IMR-90 (cell line): ENCODE results near the gene DUSP14. TPM values are rescaled to one million over a fixed set of nuclear protein-coding genes. Genes with fewer than 3 reads are reported as not detected.

Experiments
- ATAC-seq: fragments of 200-7000 bp; cut with Tn5 transposase; 2 replicates; pipeline ENCODE4 v1.9.1; 2020; ENCODE audit warnings: low read depth, mild to moderate bottlenecking, moderate library complexity
- BruUV-seq: library from RNA; stranded (reverse); fragments of 400-500 nt; replicated peaks from 2 replicates; lab custom pipeline; 2021; lab: Mats Ljungman, UMichigan
- CTCF ChIA-PET: fragments of 300-600 bp; formaldehyde crosslinking; extraction: SDS; loops from one replicate; lab custom pipeline; 2021; ENCODE audit warnings: antibody characterized with exemption; lab: Yijun Ruan, JAX
- POLR2A ChIA-PET: fragments of 300-600 bp; sonication (Branson Sonifier 250); formaldehyde crosslinking; loops from one replicate; lab custom pipeline; 2022; ENCODE audit warnings: antibody characterized with exemption; ENCODE audit not compliant: unreplicated experiment; lab: Charles Lee
- DNase-seq: peaks from one replicate; pipeline ENCODE4 v3.0.0; 2013
- H2AFZ ChIP-seq: replicated peaks from 2 replicates; pipeline ENCODE3; 2013; ENCODE audit warnings: low read length, mild to moderate bottlenecking; ENCODE audit not compliant: poor library complexity
- H2AK5ac ChIP-seq: 2 replicates; pipeline ENCODE4 v1.6.1; 2013; ENCODE audit warnings: low read depth, low read length, inconsistent platforms
- H2AK9ac ChIP-seq: replicated peaks from 2 replicates; pipeline ENCODE3; 2013; ENCODE audit warnings: mild to moderate bottlenecking, low read depth, low read length, moderate library complexity; ENCODE audit not compliant: poor library complexity
- H2BK120ac ChIP-seq: 2 replicates; pipeline ENCODE4 v1.6.1; 2013; ENCODE audit warnings: low read depth, low read length, inconsistent platforms
- H2BK15ac ChIP-seq: 3 replicates; pipeline ENCODE4 v1.6.1; 2013; ENCODE audit warnings: low read depth, low read length, inconsistent platforms
- H2BK20ac ChIP-seq: 2 replicates; pipeline ENCODE4 v1.6.1; 2013; ENCODE audit warnings: low read depth, mild to moderate bottlenecking, inconsistent platforms, low read length, moderate library complexity
- H2BK5ac ChIP-seq: 2 replicates; pipeline ENCODE4 v1.6.1; 2013; ENCODE audit warnings: mild to moderate bottlenecking, low read depth, low read length, inconsistent platforms; ENCODE audit not compliant: poor library complexity, severe bottlenecking
- H3K14ac ChIP-seq: replicated peaks from 2 replicates; pipeline ENCODE4 v1.6.1; 2013; ENCODE audit warnings: low read depth, low read length, inconsistent platforms
- H3K18ac ChIP-seq: 2 replicates; pipeline ENCODE4 v1.6.1; 2013; ENCODE audit warnings: low read depth, low read length, control low read depth
- H3K23ac ChIP-seq: 2 replicates; pipeline ENCODE4 v1.6.1; 2013; ENCODE audit warnings: low read depth, low read length, inconsistent platforms
- H3K27ac ChIP-seq: 2 replicates; pipeline ENCODE4 v1.5.1; 2013; ENCODE audit warnings: mild to moderate bottlenecking, control low read depth, low read length; ENCODE audit not compliant: insufficient read depth
- H3K27me3 ChIP-seq: 2 replicates; pipeline ENCODE4 v1.6.1; 2013; ENCODE audit warnings: low read length; ENCODE audit not compliant: control insufficient read depth, insufficient read depth
- H3K36me3 ChIP-seq: 2 replicates; pipeline ENCODE4 v1.6.1; 2013; ENCODE audit warnings: low read length, mixed read lengths; ENCODE audit not compliant: control insufficient read depth, insufficient read depth
- H3K4ac ChIP-seq: 2 replicates; pipeline ENCODE4 v1.6.1; 2013; ENCODE audit warnings: low read depth, low read length, inconsistent platforms
- H3K4me1 ChIP-seq: 2 replicates; pipeline ENCODE4 v1.6.1; 2013; ENCODE audit warnings: low read length, mixed read lengths; ENCODE audit not compliant: control insufficient read depth, insufficient read depth
- H3K4me2 ChIP-seq: 2 replicates; pipeline ENCODE4 v1.6.1; 2013; ENCODE audit warnings: low read depth, mild to moderate bottlenecking, control low read depth, low read length, moderate library complexity
- H3K4me3 ChIP-seq: 2 replicates; pipeline ENCODE4 v1.5.1; 2013; ENCODE audit warnings: low read depth, mild to moderate bottlenecking, control low read depth, low read length, moderate library complexity; ENCODE audit not compliant: insufficient read depth
- H3K56ac ChIP-seq: 2 replicates; pipeline ENCODE4 v1.6.1; 2013; ENCODE audit warnings: low read length, inconsistent platforms; ENCODE audit not compliant: insufficient read depth; ENCODE audit errors: extremely low read depth
- H3K79me1 ChIP-seq, 2 experiments: 2 replicates each; pipeline ENCODE4 v1.6.1; 2013; ENCODE audit warnings: low read length in 2 of 2, inconsistent platforms in 1 of 2, low read depth in 1 of 2
- H3K9ac ChIP-seq: 2 replicates; pipeline ENCODE4 v1.6.1; 2013; ENCODE audit warnings: low read depth, low read length, control low read depth
- H3K9me1 ChIP-seq: 2 replicates; pipeline ENCODE4 v1.6.1; 2013; ENCODE audit warnings: low read length, inconsistent platforms; ENCODE audit not compliant: insufficient read depth
- H3K9me3 ChIP-seq: 2 replicates; pipeline ENCODE4 v1.6.1; 2013; ENCODE audit warnings: low read length; ENCODE audit not compliant: control insufficient read depth, insufficient read depth
- H4K20me1 ChIP-seq: 2 replicates; pipeline ENCODE4 v1.6.1; 2013; ENCODE audit warnings: low read length, inconsistent platforms; ENCODE audit not compliant: insufficient read depth
- H4K5ac ChIP-seq: 2 replicates; pipeline ENCODE4 v1.6.1; 2013; ENCODE audit warnings: mild to moderate bottlenecking, low read depth, low read length, control low read depth
- H4K8ac ChIP-seq, 2 experiments: 2 replicates each; pipeline ENCODE4 v1.6.1; 2013; ENCODE audit warnings: low read depth in 2 of 2, low read length in 2 of 2, control low read depth in 1 of 2, inconsistent platforms in 1 of 2
- H4K91ac ChIP-seq: 2 replicates; pipeline ENCODE4 v1.6.1; 2013; ENCODE audit warnings: low read depth, low read length, inconsistent platforms; ENCODE audit not compliant: insufficient read depth
- CHD1 ChIP-seq: IDR thresholded peaks from 2 replicates; pipeline ENCODE4 v1.6.1; 2012; ENCODE audit warnings: low read depth, low read length, improper control_type of control experiment
- MAFK ChIP-seq: IDR thresholded peaks from 2 replicates; pipeline ENCODE4 v1.6.1; 2012; ENCODE audit warnings: low read depth, low read length, improper control_type of control experiment
- dilution Hi-C: fragments of 300-500 bp; cut with HindIII; formaldehyde crosslinking; loops from one replicate; pipeline ENCODE4 v1.14.3; 2018; ENCODE audit warnings: low sequenced_read_pairs; ENCODE audit not compliant: unreplicated experiment
- in situ Hi-C: fragments of 300-500 bp; cut with MboI; formaldehyde crosslinking; loops from 3 replicates; pipeline ENCODE4 v1.14.3; 2019; ENCODE audit warnings: low sequenced_read_pairs, inconsistent platforms, mixed read lengths
- intact Hi-C: fragments of 100-400 bp; cut with micrococcal nuclease; formaldehyde crosslinking; loops from 2 replicates; pipeline ENCODE4 v1.10.0; 2022
- polyA plus RNA-seq, 3 experiments: library from polyadenylated mRNA; depleted of rRNA; stranded (reverse); fragments of >200 nt; gene quantifications; 2 replicates each; pipeline ENCODE4 v1.2.3, GENCODE V29; 2012; ENCODE audit warnings: low replicate concordance in 1 of 3
- total RNA-seq: library from RNA; depleted of rRNA; stranded (reverse); fragments of >200 nt; gene quantifications from 2 replicates; pipeline ENCODE4 v1.2.3, GENCODE V29; 2012

Gene DUSP14
- total and polyA plus RNA-seq, 2 of the 4 experiments (the other 2 are of a cell fraction) = 97.5 to 127 TPM

DNA sequence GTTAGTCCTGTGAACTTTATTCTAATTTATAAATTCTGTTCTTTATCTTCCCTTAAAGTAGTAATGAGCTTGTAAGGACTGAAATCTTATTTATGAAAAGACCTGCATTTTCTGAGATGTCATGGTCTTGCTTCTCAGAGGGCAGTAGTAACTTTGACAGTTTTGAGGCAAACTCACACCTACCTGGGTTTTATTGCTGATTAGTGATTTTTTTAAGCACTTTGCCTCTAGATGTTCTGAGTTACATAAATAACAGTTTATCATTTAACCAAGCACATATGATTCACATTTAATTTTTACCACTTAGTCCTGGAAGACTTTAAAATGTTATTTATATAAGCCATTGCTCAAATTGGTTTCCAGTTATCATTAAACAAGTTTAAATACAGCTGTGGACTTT is 10.7 kb downstream of the DUSP14 start:
- no peak overlapping the region for H2AFZ ChIP-seq
- H4K5ac ChIP-seq = no peak overlapping the region
- H3K9me3 ChIP-seq = no peaks in the 10 kb centered on the region
- no peak overlapping the region for H3K9ac ChIP-seq
- no peak overlapping the region for H4K8ac ChIP-seq
- H3K9me1 ChIP-seq = peaks cover 29% of the 10 kb centered on the region
- dilution Hi-C loops = no loop called here
- no peak overlapping the region for H3K4ac ChIP-seq
- in situ Hi-C loops = no loop called here
- H3K36me3 ChIP-seq = peaks cover 10% of the 10 kb centered on the region
- no peak overlapping the region for H3K14ac ChIP-seq
- peaks cover 0 to 54% of the 10 kb centered on the region in 2 experiments; a peak in 2 of 4 replicates for H3K79me1 ChIP-seq
- no peaks in the 10 kb centered on the region for H3K27me3 ChIP-seq
- BruUV-seq = no TSS peak
- no peak overlapping the region for H2BK15ac ChIP-seq
- H3K23ac ChIP-seq = no peak overlapping the region
- no peak overlapping the region for H3K4me3 ChIP-seq
- H2AK9ac ChIP-seq = no peak overlapping the region
- no peak overlapping the region for H2AK5ac ChIP-seq
- ChIA-PET POLR2A (no interaction called here), CTCF (no interaction called here)
- ATAC-seq (no peak), DNase-seq (no peak)
- no peak overlapping the region for H3K18ac ChIP-seq
- intact Hi-C loops = no loop called here
- no peak overlapping the region for H2BK120ac ChIP-seq
- no peak overlapping the region for H2BK20ac ChIP-seq
- H4K91ac ChIP-seq = no peak overlapping the region
- no peak overlapping the region for H3K4me2 ChIP-seq
- H3K56ac ChIP-seq = no peak overlapping the region
- no peak overlapping the region for H2BK5ac ChIP-seq
- H3K27ac ChIP-seq = no peak overlapping the region
- peaks cover 2% of the 10 kb centered on the region; the same call in 1 of the 2 replicates for H3K4me1 ChIP-seq
- peaks cover 89% of the 10 kb centered on the region for H4K20me1 ChIP-seq
- TF ChIP-seq CHD1 (no peak), MAFK (peak; percentile 71)
